CD4-positive, CD25-positive, alpha-beta regulatory T cell (primary cell): ENCODE measurements around the gene PTPRS. TPM values are rescaled to one million over a fixed set of nuclear protein-coding genes. Genes with fewer than 3 reads are reported as not detected.

ENCODE experiments used
- ATAC-seq, 2 donors: fragments of 150-1000 bp; cut with Tn5 transposase; one replicate each; pipeline ENCODE4 v1.10.0; 2021; ENCODE audit warnings: low read depth in 2 of 2, moderate number of reproducible peaks in 2 of 2, moderate library complexity in 1 of 2
- DNase-seq, 3 donors: peaks; one replicate each; pipeline versions ENCODE4 v3.0.0 to v3.0.0-alpha.2; 2012 to 2022; ENCODE audit warnings: mixed read lengths in 1 of 3
- H3K27ac ChIP-seq: one replicate; pipeline ENCODE4 v1.7.0; 2013; ENCODE audit warnings: mild to moderate bottlenecking, low read length; ENCODE audit not compliant: insufficient read depth, poor library complexity, severe bottlenecking
- H3K27me3 ChIP-seq: one replicate; pipeline ENCODE4 v1.7.0; 2013; ENCODE audit warnings: low read length; ENCODE audit not compliant: control insufficient read depth, insufficient read depth
- H3K36me3 ChIP-seq: one replicate; pipeline ENCODE4 v1.7.0; 2013; ENCODE audit warnings: mild to moderate bottlenecking, low read length, moderate library complexity; ENCODE audit not compliant: control insufficient read depth, insufficient read depth
- H3K4me1 ChIP-seq: 2 replicates; pipeline ENCODE4 v1.7.0; 2013; ENCODE audit warnings: mild to moderate bottlenecking, low read length; ENCODE audit not compliant: insufficient read depth, control insufficient read depth, poor library complexity, severe bottlenecking
- H3K4me3 ChIP-seq: one replicate; pipeline ENCODE4 v1.7.0; 2013; ENCODE audit warnings: low read depth, mild to moderate bottlenecking, low read length, moderate library complexity
- H3K9me3 ChIP-seq, 2 experiments: 1 replicate in 1 of 2; 2 replicates in 1 of 2; pipeline ENCODE4 v1.7.0; 2013; ENCODE audit warnings: low read length in 2 of 2, mild to moderate bottlenecking in 1 of 2, moderate library complexity in 1 of 2; ENCODE audit not compliant: control insufficient read depth in 2 of 2
- H3K27ac Mint-ChIP-seq, 3 donors: one replicate each; pipeline ENCODE4 v1.8.0; 2020 to 2022; ENCODE audit warnings: mild to moderate bottlenecking in 3 of 3, mixed read lengths in 3 of 3, moderate library complexity in 2 of 3
- H3K27me3 Mint-ChIP-seq: one replicate; pipeline ENCODE4 v1.8.0; 2022; ENCODE audit warnings: mild to moderate bottlenecking, mixed read lengths
- H3K36me3 Mint-ChIP-seq: one replicate; pipeline ENCODE4 v1.8.0; 2020; ENCODE audit warnings: mixed read lengths
- H3K4me1 Mint-ChIP-seq, 4 donors: one replicate each; pipeline ENCODE4 v1.8.0; 2020 to 2022; ENCODE audit warnings: mixed read lengths in 4 of 4, mild to moderate bottlenecking in 1 of 4
- H3K4me3 Mint-ChIP-seq, 4 donors: one replicate each; pipeline ENCODE4 v1.8.0; 2020 to 2022; ENCODE audit warnings: mild to moderate bottlenecking in 4 of 4, mixed read lengths in 4 of 4, moderate library complexity in 3 of 4
- H3K9me3 Mint-ChIP-seq, 7 donors: one replicate each; pipeline ENCODE4 v1.8.0; 2020 to 2022; ENCODE audit warnings: mixed read lengths in 7 of 7, mild to moderate bottlenecking in 3 of 7, moderate library complexity in 2 of 7
- polyA plus RNA-seq, 4 donors: library from polyadenylated mRNA; unstranded; fragments of 300-500 nt; fragmentation: Illumina TruSeq; gene quantifications; one replicate each; pipeline ENCODE4 v1.2.3, GENCODE V29; 2021
- total RNA-seq: library from RNA; stranded (reverse); gene quantifications from one replicate; pipeline ENCODE4 v1.2.3, GENCODE V29; 2022

Gene PTPRS
- total and polyA plus RNA-seq, 5 donors from 2014 or later = 0.57 to 0.69 (median 0.64) TPM; not detected in 2

DNA sequence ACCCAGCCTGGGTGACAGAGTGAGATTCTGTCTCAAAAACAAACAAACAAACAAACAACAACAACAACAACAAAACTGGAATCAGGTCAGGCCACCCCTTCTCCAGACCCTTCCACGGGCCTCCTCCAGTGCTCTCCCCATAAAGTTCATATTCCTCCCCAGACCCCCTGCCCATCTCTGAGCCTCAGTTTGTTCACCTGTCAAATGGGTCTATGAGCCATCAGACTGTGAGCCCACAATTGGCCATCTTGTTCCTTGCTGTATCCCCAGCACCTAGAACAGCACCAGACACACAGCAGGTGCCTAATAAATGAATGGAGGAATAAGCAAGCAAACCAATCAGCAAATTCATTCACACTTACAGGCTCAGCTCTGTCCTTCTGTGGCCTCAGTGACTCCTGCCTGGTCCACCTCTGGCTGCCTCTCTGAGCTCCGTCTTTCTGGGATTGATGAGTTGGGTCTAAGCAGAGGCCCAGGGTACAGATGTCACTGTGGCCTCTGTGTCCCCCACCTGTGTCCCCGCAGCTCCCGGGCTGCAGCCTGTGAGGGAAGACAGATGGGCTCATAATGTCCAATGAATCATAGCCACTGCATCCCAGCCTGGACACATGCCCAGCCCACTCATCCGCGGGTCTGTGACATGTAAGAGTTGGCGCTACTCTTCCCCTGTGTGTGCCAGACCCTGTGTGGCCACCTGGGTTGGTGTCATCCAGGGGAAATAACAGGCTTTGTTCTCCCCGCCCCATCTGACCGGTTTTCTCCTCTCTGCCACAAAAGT is 19.6 kb upstream of the PTPRS start:
- no peaks in the 10 kb centered on the region for H3K9me3 ChIP-seq
- DNase-seq (no peak), ATAC-seq (no peak)
- no peaks in the 10 kb centered on the region for H3K27me3 ChIP-seq
- H3K27ac ChIP-seq = no peak overlapping the region
- H3K27me3 Mint-ChIP-seq = peaks cover 5% of the 10 kb centered on the region
- H3K4me1 ChIP-seq = no peaks in the 10 kb centered on the region
- no peak overlapping the region for H3K4me3 Mint-ChIP-seq
- no peak overlapping the region for H3K4me3 ChIP-seq
- H3K36me3 ChIP-seq = no peaks in the 10 kb centered on the region
- no peak overlapping the region for H3K27ac Mint-ChIP-seq
- peaks cover 0 to 3% (median 0%) of the 10 kb centered on the region in 7 donors for H3K9me3 Mint-ChIP-seq
- H3K4me1 Mint-ChIP-seq = no peaks in the 10 kb centered on the region
- H3K36me3 Mint-ChIP-seq = no peaks in the 10 kb centered on the region

DNA sequence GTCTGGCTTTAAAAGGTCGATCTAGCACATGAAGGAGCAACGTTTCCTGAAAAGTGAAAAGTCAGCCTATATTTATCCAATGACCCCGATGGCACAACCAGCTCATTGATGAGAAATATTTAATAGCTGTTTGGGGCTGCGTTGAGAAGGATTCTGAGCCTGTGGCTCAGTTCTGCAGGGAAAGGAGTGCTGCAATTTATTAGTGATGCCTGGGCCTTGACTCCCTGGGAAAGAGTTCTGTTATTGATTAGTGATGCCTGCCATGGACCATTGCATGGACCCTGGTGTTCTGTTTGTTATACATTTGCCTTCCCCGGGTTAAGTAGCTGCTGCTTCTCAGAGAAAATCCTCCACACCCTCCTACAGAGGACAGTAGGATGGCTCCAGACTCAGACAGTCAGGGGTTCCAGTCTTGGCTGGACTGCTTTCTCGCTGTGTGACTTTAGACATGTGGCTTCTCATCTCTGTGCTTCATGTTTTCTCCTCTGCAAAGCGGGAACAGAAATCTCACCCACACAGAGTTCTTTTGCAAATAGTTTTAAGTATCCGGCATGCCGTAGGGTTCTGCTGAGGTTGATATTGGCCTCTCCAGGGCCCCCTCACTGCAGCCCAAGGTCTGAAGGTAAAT is 17.7 kb upstream of the PTPRS start:
- peaks cover 0 to 3% (median 0%) of the 10 kb centered on the region in 7 donors for H3K9me3 Mint-ChIP-seq
- DNase-seq (no peak), ATAC-seq (no peak)
- H3K4me3 Mint-ChIP-seq = no peak overlapping the region
- no peaks in the 10 kb centered on the region for H3K4me1 Mint-ChIP-seq
- H3K27me3 Mint-ChIP-seq = peaks cover 11% of the 10 kb centered on the region
- no peaks in the 10 kb centered on the region for H3K36me3 ChIP-seq
- H3K36me3 Mint-ChIP-seq = no peaks in the 10 kb centered on the region
- no peak overlapping the region for H3K27ac ChIP-seq
- H3K27me3 ChIP-seq = no peaks in the 10 kb centered on the region
- H3K27ac Mint-ChIP-seq = no peak overlapping the region
- no peaks in the 10 kb centered on the region for H3K4me1 ChIP-seq
- no peaks in the 10 kb centered on the region for H3K9me3 ChIP-seq
- no peak overlapping the region for H3K4me3 ChIP-seq

DNA sequence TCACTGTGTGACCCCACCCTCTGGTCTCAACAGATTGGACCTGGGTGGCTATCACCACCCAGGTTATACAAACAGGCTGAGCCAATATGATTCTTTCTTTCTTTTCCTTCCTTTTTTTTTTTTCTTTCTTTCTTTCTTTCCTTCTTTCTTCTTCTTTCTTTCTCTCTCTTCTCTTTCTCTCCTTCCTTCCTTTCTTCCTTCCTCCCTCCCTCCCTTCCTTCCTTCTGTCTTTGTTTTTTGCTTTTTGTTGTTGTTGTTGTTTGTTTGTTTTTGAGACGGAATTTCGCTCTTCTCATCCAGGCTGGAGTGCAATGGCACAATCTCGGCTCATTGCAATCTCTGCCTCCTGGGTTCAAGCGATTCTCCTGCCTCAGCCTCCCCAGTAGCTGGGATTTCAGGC is 17.0 kb upstream of the PTPRS start:
- peaks cover 0 to 3% (median 0%) of the 10 kb centered on the region in 7 donors for H3K9me3 Mint-ChIP-seq
- no peaks in the 10 kb centered on the region for H3K4me1 ChIP-seq
- peaks cover 11% of the 10 kb centered on the region for H3K27me3 Mint-ChIP-seq
- no peaks in the 10 kb centered on the region for H3K36me3 Mint-ChIP-seq
- no peak overlapping the region for H3K4me3 Mint-ChIP-seq
- ATAC-seq = no peak
- no peak overlapping the region for H3K4me3 ChIP-seq
- no peaks in the 10 kb centered on the region for H3K36me3 ChIP-seq
- H3K27ac Mint-ChIP-seq = no peak overlapping the region
- H3K9me3 ChIP-seq = no peaks in the 10 kb centered on the region
- no peak for DNase-seq
- H3K4me1 Mint-ChIP-seq = no peaks in the 10 kb centered on the region
- no peak overlapping the region for H3K27ac ChIP-seq
- H3K27me3 ChIP-seq = no peaks in the 10 kb centered on the region

DNA sequence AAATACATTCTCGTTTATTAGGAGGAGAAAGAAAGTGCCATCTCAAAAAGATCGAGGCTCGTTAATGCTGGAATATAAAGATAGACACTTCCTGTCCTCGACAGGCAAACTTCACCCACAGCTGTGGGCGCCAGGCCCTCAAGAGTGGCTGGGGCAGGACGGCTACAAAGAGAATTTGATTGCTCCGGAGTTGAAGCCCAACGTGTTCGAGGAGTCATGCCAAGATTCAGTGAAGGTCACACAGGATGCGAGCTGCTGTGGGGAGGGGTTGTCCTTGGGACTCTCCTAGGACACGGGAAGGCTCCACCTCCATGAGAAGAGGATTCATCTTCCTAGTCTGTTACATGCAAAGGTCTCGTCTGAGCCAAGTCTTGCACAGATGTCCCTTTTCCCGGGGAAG is 16.3 kb upstream of the PTPRS start:
- no peaks in the 10 kb centered on the region for H3K27me3 ChIP-seq
- Mint-ChIP-seq H3K4me1 (peaks cover 0 to 2% (median 0%) of the 10 kb centered on the region in 4 donors), H3K27ac (no peak overlapping the region), H3K4me3 (no peak overlapping the region), H3K9me3 (peaks cover 0 to 2% (median 0%) of the 10 kb centered on the region in 7 donors), H3K36me3 (no peaks in the 10 kb centered on the region), H3K27me3 (peaks cover 11% of the 10 kb centered on the region)
- no peaks in the 10 kb centered on the region for H3K9me3 ChIP-seq
- H3K27ac ChIP-seq = no peak overlapping the region
- DNase-seq = no peak
- H3K4me1 ChIP-seq = no peaks in the 10 kb centered on the region
- no peak for ATAC-seq
- no peak overlapping the region for H3K4me3 ChIP-seq
- H3K36me3 ChIP-seq = no peaks in the 10 kb centered on the region

DNA sequence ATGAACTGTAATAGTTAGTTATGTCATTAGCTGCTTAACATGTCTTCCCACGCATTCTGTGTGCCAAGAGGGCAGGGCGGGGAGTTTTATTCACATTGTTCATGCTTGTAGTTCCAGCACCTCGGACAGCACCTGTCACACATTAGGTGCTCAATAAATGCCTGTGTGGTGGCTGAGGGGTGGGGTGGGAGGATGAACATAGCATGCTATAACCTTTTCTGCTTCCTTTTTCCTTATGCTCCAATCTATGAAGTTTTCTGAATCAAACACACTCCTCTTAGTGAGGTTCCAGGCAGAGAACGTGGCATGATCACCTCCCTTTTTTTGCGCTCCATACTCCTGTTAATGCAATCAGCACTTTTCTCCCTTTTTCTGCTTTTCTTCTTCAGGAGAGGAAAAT is 15.8 kb upstream of the PTPRS start:
- no peak for ATAC-seq
- H3K27me3 Mint-ChIP-seq = peaks cover 11% of the 10 kb centered on the region
- no peak overlapping the region for H3K4me3 Mint-ChIP-seq
- DNase-seq = no peak
- no peaks in the 10 kb centered on the region for H3K4me1 ChIP-seq
- H3K4me1 Mint-ChIP-seq = peaks cover 0 to 2% (median 0%) of the 10 kb centered on the region in 4 donors
- no peaks in the 10 kb centered on the region for H3K36me3 Mint-ChIP-seq
- H3K36me3 ChIP-seq = no peaks in the 10 kb centered on the region
- H3K27me3 ChIP-seq = no peaks in the 10 kb centered on the region
- H3K27ac ChIP-seq = no peak overlapping the region
- H3K9me3 Mint-ChIP-seq = peaks cover 0 to 2% (median 0%) of the 10 kb centered on the region in 7 donors
- H3K4me3 ChIP-seq = no peak overlapping the region
- no peak overlapping the region for H3K27ac Mint-ChIP-seq
- H3K9me3 ChIP-seq = no peaks in the 10 kb centered on the region

DNA sequence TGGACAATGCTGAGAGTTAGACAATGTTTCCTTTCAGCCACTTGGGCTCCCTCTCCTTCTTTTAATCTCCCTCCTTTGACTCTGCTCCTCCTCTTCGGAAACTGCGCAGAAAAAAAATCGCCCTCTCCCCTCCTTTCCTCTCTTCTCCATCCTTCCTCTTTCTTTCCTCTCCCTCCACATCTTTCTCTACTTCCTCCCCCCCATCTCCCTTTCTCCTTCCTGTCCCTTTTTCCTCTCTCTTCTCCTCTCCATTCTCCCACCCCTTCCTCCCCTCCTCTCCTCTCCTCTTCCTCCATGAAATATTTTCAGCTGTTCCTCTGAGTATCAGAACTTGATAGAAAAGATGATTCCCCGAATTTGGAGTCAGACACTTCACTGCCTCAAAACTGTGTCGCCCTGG is 15.1 kb upstream of the PTPRS start:
- Mint-ChIP-seq H3K36me3 (no peaks in the 10 kb centered on the region), H3K9me3 (peaks cover 0 to 2% (median 0%) of the 10 kb centered on the region in 7 donors)

DNA sequence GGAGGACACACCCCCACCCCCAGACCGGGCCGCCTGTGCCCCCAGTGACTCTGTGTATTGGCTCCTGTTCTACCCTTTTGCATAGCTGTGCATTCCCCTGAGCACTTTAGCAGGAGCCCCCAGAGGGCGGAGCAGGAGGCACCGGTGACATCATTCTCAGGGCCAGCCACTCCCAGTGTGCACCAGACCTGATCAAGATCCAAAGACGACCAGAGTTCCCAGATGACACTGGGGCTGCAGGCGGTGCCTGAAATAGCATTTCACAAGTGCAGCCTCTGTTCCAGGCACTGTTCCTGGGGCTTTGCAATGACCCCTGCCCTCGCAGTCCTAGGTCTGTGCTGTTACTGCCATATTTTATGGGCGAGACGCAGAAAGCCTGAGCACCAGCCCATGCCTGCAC is 14.5 kb upstream of the PTPRS start:
- H3K27me3 Mint-ChIP-seq = peaks cover 11% of the 10 kb centered on the region
- H3K4me3 ChIP-seq = no peak overlapping the region
- H3K27ac Mint-ChIP-seq = no peak overlapping the region
- no peaks in the 10 kb centered on the region for H3K4me1 ChIP-seq
- H3K9me3 ChIP-seq = no peaks in the 10 kb centered on the region
- H3K4me1 Mint-ChIP-seq = peaks cover 0 to 2% (median 0%) of the 10 kb centered on the region in 4 donors
- peaks cover 0 to 2% (median 0%) of the 10 kb centered on the region in 7 donors for H3K9me3 Mint-ChIP-seq
- H3K4me3 Mint-ChIP-seq = no peak overlapping the region
- ATAC-seq (no peak), DNase-seq (no peak)
- no peaks in the 10 kb centered on the region for H3K27me3 ChIP-seq
- H3K27ac ChIP-seq = no peak overlapping the region
- no peaks in the 10 kb centered on the region for H3K36me3 ChIP-seq
- no peaks in the 10 kb centered on the region for H3K36me3 Mint-ChIP-seq

More for the DNA sequence above, 15.1 kb upstream of the PTPRS start:
- H3K27ac ChIP-seq = no peak overlapping the region
- H3K27me3 ChIP-seq = no peaks in the 10 kb centered on the region
- H3K27me3 Mint-ChIP-seq = peaks cover 11% of the 10 kb centered on the region
- H3K9me3 ChIP-seq = no peaks in the 10 kb centered on the region
- no peaks in the 10 kb centered on the region for H3K36me3 ChIP-seq
- ATAC-seq (no peak), DNase-seq (no peak)
- peaks cover 0 to 2% (median 0%) of the 10 kb centered on the region in 4 donors for H3K4me1 Mint-ChIP-seq
- H3K4me1 ChIP-seq = no peaks in the 10 kb centered on the region
- H3K27ac Mint-ChIP-seq = no peak overlapping the region
- no peak overlapping the region for H3K4me3 Mint-ChIP-seq
- no peak overlapping the region for H3K4me3 ChIP-seq
